ENCODE measurements around the gene ANG. TPM values are rescaled to one million over a fixed set of nuclear protein-coding genes. Genes with fewer than 3 reads are reported as not detected.

Gene ANG
- total RNA-seq, 4 donors from 2014 or later = 19.8 to 45.5 (median 32.1) TPM

GRCh38 chr14:20683125-20683890, 5.3 kb upstream of the ANG start:
- intact Hi-C loops (cut with DNase I; ENCODE audit: low total_unique reads) = loop anchor here (5.0 to 10.0 kb wide), 2 partner anchors 219 to 351 kb away; partner anchors contain the start of genes CCNB1IP1, PIP4P1 and PNP
- peak; percentile 80 to 93 for DNase-seq (ENCODE audit: low spot score in 2 of 2)
- peak overlapping the region; percentile 57 for H3K4me3 ChIP-seq (ENCODE audit: low read depth, poor library complexity, severe bottlenecking)
- TF ChIP-seq CTCF (IDR thresholded peaks at IDR 0.05) (no peak), POLR2A (IDR thresholded peaks at IDR 0.05) (no peak)
- 0% methylated on average over 38 of the region's 38 CpGs for WGBS, 2 donors

GRCh38 chr14:20683891-20684661, 4.5 kb upstream of the ANG start, which contains the start of gene RNASE4:
Gene RNASE4, plus strand, starts transcription at chr14:20684560. Its CDS starts 14,812 bp downstream, at chr14:20699372.
- DNase-seq (ENCODE audit: low spot score in 2 of 2) = peak; percentile 91 to 98
- intact Hi-C loops (cut with DNase I; ENCODE audit: low total_unique reads) = loop anchor here (5.0 to 10.0 kb wide), 2 partner anchors 219 to 352 kb away; partner anchors contain the start of genes CCNB1IP1, PIP4P1 and PNP
- 0 to 2% methylated on average over 30 to 34 of the region's 42 CpGs for WGBS, 2 donors
- TF ChIP-seq POLR2A (IDR thresholded peaks at IDR 0.05) (peak in 1 of 2 donors; percentile 32), CTCF (IDR thresholded peaks at IDR 0.05) (peak in 1 of 3 donors; percentile 50)
- H3K4me3 ChIP-seq (ENCODE audit: low read depth, poor library complexity, severe bottlenecking) = peak within 1 kb of the TSS; percentile 69

GRCh38 chr14:20684662-20685456, 3.7 kb upstream of the ANG start:
- H3K4me3 ChIP-seq (ENCODE audit: low read depth, poor library complexity, severe bottlenecking) = peak overlapping the region; percentile 69
- intact Hi-C loops (cut with DNase I; ENCODE audit: low total_unique reads) = loop anchor here (5.0 to 10.0 kb wide), 3 partner anchors 73 to 353 kb away; partner anchors contain the start of genes CCNB1IP1, PIP4P1 and PNP
- peak; percentile 77 to 90 for DNase-seq (ENCODE audit: low spot score in 2 of 2)
- no peak for TF ChIP-seq CTCF (IDR thresholded peaks at IDR 0.05)
- TF ChIP-seq POLR2A (IDR thresholded peaks at IDR 0.05) = no peak
- WGBS, 2 donors = 8 to 11% methylated on average over 22 of the region's 22 CpGs

- TF ChIP-seq CTCF (IDR thresholded peaks at IDR 0.05) = no peak
- no peak for TF ChIP-seq POLR2A (IDR thresholded peaks at IDR 0.05)
- DNase-seq (ENCODE audit: low spot score in 2 of 2) = no peak
- intact Hi-C loops (cut with DNase I; ENCODE audit: low total_unique reads) = loop anchor here (5.0 to 10.0 kb wide), 2 partner anchors 74 to 222 kb away; partner anchors contain the start of genes PIP4P1 and PNP
- 63 to 67% methylated on average over 7 of the region's 7 CpGs for WGBS, 2 donors
- no peak overlapping the region for H3K4me3 ChIP-seq (ENCODE audit: low read depth, poor library complexity, severe bottlenecking)
Measured at GRCh38 chr14:20686386-20687143, 2.0 kb upstream of the ANG start.
